ENCODE data around the gene LDB3.

The LDB3 gene

GRCh38 chr10:86647773-86648703, 20.3 kb upstream of the LDB3 start (continued):
- no peak for TF ChIP-seq HOXA7 (CRISPR knock-in tag; IDR thresholded peaks at IDR 0.05; ENCODE audit: borderline replicate concordance)
- TF ChIP-seq PRDM6 (tag by site-specific recombination; IDR thresholded peaks at IDR 0.05), result peak; percentile 89
- TF ChIP-seq HOXC10 (CRISPR knock-in tag; IDR thresholded peaks at IDR 0.05), result peak; percentile 86; the same call in 1 of the 2 replicates
- peak; percentile 27; the same call in 1 of the 2 replicates for TF ChIP-seq KLF9 (tag by site-specific recombination; IDR thresholded peaks at IDR 0.05; ENCODE audit: low read depth)
- TF ChIP-seq ZBTB44 (tag by site-specific recombination; IDR thresholded peaks at IDR 0.05), result peak; percentile 57; the same call in 1 of the 2 replicates
- peak; percentile 79 for TF ChIP-seq OSR2 (tag by site-specific recombination; IDR thresholded peaks at IDR 0.05)
- TF ChIP-seq RBAK (tag by site-specific recombination; IDR thresholded peaks at IDR 0.05), result no peak
- TF ChIP-seq ZNF24 (tag by site-specific recombination; IDR thresholded peaks at IDR 0.05), result peak; percentile 18; the same call in 1 of the 2 replicates
- no peak for TF ChIP-seq ZNF585B (tag by site-specific recombination; IDR thresholded peaks at IDR 0.05)
- no peak for TF ChIP-seq ZNF704 (tag by site-specific recombination; IDR thresholded peaks at IDR 0.05)
- TF ChIP-seq ZNF621 (tag by site-specific recombination; IDR thresholded peaks at IDR 0.05), result no peak
- peak; percentile 17; the same call in 1 of the 2 replicates for TF ChIP-seq ZFP69B (tag by site-specific recombination; IDR thresholded peaks at IDR 0.05)
- peak; percentile 51; the same call in 1 of the 2 replicates for TF ChIP-seq ZBTB17 (tag by site-specific recombination; IDR thresholded peaks at IDR 0.05)
- peak; percentile 62 for TF ChIP-seq KLF1 (tag by site-specific recombination; IDR thresholded peaks at IDR 0.05)
- TF ChIP-seq TCF7L2 (IDR thresholded peaks at IDR 0.05; ENCODE audit: borderline replicate concordance, low read depth, low read length), result 0 out of 2 replicates have a peak, but pooled peaks have one; percentile 31
- no peak for TF ChIP-seq ZNF280C (tag by site-specific recombination; IDR thresholded peaks at IDR 0.05)
- TF ChIP-seq TSHZ1 (tag by site-specific recombination; IDR thresholded peaks at IDR 0.05; ENCODE audit: borderline replicate concordance), result peak; percentile 86
- TF ChIP-seq ZNF140 (tag by site-specific recombination; IDR thresholded peaks at IDR 0.05), result no peak
- no peak for TF ChIP-seq SETDB1 (IDR thresholded peaks at IDR 0.05; ENCODE audit: insufficient read length, low read length)
- TF ChIP-seq ZNF513 (tag by site-specific recombination; IDR thresholded peaks at IDR 0.05), result 0 out of 2 replicates have a peak, but pooled peaks have one; percentile 61
- TF ChIP-seq BCL11A (tag by site-specific recombination; IDR thresholded peaks at IDR 0.05; ENCODE audit: low read depth), result peak; percentile 79; the same call in 1 of the 2 replicates
- peak; percentile 41 for TF ChIP-seq ZBTB8A (tag by site-specific recombination; IDR thresholded peaks at IDR 0.05)
- TF ChIP-seq ZNF366 (tag by site-specific recombination; conservative IDR thresholded peaks at IDR 0.05), result peak; percentile 89
- no peak; the same call in 1 of the 2 replicates for TF ChIP-seq ZNF362 (tag by site-specific recombination; IDR thresholded peaks at IDR 0.05)
- no peak for TF ChIP-seq ZNF214 (tag by site-specific recombination; IDR thresholded peaks at IDR 0.05; ENCODE audit: borderline replicate concordance)
